DND-41 (cell line): ENCODE measurements around the gene RASL12.

Experiments
- CTCF ChIP-seq: IDR thresholded peaks from 2 replicates; pipeline ENCODE4 v1.5.1; 2012; ENCODE audit warnings: borderline replicate concordance, low read length, moderate library complexity, mild to moderate bottlenecking; ENCODE audit not compliant: poor library complexity, severe bottlenecking; ENCODE audit errors: extremely low read depth
- EZH2 ChIP-seq: IDR thresholded peaks from 3 replicates; pipeline ENCODE4 v1.6.1; 2012; ENCODE audit warnings: borderline replicate concordance, low read depth, mild to moderate bottlenecking, moderate library complexity, low read length, inconsistent platforms; ENCODE audit not compliant: severe bottlenecking

GRCh38 chr15:65086680-65087111 lies 18.9 kb upstream of the RASL12 start:
- TF ChIP-seq CTCF (peak; percentile 48), EZH2 (no peak)
